Activated CD8-positive, alpha-beta memory T cell treated with anti-CD3 and anti-CD28 coated beads for 1 hour (primary cell): Measurements from ENCODE around the gene IL4.

ENCODE experiments used
- DNase-seq, 2 donors: peaks; one replicate each; pipeline ENCODE4 v3.0.0-alpha.2; 2020; ENCODE audit warnings: low read depth in 1 of 2; ENCODE audit errors: extremely low read depth in 1 of 2

IL4 gene

DNA sequence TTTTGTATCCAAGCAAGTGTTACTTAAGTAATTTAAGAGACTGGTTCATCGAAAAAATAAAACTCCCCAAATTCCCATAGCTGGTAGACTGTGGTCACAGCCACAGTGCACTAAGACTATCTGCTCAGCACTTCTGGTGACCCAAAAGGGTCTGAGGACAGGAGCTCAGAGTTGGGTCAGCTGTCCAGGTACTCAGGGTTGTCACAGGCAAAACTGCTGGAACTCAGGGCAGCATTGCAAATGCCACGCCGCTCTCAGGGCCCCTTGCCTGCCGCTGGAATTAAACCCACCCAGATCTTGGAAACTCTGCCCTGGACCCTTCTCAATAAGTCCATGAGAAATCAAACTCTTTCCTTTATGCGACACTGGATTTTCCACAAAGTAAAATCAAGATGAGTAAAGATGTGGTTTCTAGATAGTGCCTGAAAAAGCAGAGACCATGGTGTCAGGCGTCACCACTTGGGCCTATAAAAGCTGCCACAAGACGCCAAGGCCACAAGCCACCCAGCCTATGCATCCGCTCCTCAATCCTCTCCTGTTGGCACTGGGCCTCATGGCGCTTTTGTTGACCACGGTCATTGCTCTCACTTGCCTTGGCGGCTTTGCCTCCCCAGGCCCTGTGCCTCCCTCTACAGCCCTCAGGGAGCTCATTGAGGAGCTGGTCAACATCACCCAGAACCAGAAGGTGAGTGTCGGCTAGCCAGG, 16.0 kb upstream of the IL4 start, which contains the start of gene IL13:
TSS of gene IL13 (plus strand) at position 498 of the 705 bp plus-strand sequence. CDS start at position 512, 14 bp downstream.
- DNase-seq = no peak

DNA sequence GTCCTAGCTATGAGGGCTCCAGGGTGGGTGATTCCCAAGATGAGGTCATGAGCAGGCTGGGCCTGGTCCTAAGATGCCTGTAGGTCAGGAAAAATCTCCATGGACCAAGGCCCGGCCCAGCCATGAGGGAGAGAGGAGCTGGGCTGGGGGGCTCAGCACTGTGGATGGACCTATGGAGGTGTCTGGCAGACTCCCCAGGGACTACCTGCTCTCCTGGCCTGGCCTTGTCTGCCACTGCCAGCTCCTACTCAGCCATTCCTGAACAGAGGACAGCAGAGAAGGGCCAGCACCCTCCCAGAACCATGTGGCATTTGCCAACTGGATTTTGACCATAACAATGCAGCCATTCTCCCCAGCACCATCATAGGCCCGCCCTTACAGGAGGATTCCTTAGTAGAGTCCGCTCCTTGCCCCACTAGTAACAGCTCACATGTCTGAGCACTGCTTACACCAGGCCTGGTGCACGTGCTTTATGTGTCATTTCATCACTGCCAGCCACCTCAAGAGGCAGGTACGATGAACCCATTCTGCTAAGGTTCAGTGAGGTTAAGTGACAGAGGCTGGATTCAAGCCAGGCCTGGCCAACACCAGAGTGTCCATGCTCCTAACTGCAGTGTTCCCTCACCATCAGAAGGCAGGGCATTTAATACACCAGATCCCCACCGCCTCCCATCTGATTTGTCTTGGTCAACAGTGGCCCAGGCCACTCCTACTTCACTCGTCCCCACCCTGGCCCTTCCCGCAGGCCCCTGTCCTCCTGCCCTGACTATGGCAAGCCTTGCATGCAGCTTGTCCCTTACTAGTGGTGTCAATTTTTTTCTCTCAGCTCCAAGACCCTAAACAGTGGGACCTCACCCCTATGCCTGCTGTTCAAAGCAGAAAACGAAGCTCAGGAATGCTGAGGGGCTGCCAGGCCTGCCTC, 15.1 kb upstream of the IL4 start:
- no peak for DNase-seq

DNA sequence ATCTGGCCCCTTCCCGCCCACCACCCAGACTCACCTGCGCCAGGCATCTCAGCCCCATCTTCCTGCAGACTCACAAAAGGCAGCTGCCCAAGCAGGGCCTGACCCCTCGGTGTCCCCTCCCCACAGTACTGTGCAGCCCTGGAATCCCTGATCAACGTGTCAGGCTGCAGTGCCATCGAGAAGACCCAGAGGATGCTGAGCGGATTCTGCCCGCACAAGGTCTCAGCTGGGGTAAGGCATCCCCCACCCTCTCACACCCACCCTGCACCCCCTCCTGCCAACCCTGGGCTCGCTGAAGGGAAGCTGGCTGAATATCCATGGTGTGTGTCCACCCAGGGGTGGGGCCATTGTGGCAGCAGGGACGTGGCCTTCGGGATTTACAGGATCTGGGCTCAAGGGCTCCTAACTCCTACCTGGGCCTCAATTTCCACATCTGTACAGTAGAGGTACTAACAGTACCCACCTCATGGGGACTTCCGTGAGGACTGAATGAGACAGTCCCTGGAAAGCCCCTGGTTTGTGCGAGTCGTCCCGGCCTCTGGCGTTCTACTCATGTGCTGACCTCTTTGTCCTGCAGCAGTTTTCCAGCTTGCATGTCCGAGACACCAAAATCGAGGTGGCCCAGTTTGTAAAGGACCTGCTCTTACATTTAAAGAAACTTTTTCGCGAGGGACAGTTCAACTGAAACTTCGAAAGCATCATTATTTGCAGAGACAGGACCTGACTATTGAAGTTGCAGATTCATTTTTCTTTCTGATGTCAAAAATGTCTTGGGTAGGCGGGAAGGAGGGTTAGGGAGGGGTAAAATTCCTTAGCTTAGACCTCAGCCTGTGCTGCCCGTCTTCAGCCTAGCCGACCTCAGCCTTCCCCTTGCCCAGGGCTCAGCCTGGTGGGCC, 13.9 kb upstream of the IL4 start:
- DNase-seq = no peak

DNA sequence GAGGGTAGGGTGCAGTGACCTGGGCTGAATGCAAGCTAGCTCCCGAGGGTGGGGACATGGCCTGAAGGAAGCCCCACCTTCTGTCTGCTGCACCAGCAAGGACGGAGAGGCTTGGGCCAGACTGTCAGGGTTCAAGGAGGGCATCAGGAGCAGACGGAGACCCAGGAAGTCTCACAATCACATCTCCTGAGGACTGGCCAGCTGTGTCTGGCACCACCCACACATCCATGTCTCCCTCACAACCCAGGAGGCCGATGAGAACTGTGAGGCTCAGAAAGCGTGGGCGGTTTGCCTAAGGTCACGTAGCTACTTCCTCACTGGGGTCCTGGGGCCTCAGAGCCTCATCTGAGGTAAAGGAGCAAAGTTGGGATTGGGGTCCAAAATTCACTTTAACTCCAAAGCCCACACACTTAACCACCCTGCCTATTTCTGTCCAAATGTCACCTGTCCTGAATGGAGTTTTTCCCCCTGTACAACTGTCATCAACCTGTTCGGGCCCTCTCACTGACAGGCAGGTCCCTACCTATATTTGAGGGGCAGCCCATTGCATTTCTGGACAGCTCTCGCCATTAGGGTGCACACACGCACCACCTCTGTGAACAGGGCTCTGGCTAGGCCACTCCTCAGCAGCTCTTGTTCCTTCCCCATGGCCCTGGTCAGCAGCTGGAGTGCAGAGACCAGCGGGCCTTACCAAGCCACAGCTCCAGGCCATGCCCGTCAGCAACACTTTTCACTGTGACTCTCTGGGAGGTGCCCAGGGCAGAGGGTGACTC, 12.4 kb upstream of the IL4 start:
- DNase-seq = no peak

DNA sequence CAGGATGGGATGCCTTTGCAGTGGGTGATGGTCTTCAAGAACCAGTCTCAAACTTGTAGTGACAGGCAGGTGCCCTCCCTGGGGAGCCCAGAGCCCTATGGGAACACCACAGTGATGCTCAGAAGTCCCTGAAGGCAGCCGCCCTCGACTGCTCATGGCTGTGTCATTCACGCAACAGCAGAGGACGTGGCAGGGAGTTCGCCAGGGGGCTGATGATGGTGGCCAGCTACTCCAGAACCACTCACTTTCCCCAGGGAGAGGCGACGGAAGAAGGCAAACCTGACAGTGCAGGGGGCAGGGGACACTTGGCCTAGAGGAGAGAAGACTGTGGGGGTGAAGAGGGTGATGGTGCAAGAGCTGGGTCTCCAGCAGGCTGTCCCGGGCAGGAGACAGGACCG, 11.8 kb upstream of the IL4 start:
- DNase-seq = no peak

DNA sequence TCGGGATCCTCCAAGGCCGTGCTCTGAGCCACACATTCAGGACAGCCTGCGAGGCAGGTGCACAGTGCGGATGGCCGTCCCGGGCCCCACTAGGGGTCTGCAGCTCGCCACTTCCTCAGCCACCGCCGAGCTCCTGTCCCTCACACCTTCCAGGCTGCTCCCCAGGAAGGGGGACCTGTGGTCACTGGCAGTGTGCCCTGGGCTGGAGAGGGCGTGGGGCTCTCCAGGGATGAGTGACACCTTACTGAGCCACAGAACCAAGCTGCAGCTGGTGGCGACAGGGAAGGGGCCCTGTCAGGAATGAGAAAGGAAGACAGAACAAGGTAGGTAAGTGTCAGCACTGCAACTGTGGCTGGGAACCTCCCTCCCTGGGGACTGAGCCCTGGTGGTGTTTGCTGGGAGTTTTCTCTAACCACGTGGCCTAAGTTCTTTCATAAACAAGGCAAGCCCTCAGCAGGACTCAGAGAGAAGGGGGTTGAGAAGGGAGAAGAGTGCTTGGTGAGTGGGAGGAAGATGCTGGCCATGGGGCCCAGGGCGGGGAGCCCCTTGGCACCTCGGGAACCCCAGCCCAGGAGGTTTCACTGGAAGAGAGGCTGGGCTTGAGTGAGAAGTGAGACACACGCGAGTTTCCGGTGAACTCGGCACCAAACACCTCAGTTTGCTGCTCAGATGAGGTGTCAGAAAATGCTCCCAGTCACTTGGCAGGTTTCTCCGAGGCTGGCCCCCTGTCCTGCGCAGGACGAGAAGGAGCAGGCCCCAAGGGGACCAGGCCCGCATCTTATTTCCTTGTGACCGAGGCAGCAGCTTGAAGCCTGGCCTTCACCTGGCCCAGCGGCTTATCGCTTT, 10.6 kb upstream of the IL4 start:
- no peak for DNase-seq

DNA sequence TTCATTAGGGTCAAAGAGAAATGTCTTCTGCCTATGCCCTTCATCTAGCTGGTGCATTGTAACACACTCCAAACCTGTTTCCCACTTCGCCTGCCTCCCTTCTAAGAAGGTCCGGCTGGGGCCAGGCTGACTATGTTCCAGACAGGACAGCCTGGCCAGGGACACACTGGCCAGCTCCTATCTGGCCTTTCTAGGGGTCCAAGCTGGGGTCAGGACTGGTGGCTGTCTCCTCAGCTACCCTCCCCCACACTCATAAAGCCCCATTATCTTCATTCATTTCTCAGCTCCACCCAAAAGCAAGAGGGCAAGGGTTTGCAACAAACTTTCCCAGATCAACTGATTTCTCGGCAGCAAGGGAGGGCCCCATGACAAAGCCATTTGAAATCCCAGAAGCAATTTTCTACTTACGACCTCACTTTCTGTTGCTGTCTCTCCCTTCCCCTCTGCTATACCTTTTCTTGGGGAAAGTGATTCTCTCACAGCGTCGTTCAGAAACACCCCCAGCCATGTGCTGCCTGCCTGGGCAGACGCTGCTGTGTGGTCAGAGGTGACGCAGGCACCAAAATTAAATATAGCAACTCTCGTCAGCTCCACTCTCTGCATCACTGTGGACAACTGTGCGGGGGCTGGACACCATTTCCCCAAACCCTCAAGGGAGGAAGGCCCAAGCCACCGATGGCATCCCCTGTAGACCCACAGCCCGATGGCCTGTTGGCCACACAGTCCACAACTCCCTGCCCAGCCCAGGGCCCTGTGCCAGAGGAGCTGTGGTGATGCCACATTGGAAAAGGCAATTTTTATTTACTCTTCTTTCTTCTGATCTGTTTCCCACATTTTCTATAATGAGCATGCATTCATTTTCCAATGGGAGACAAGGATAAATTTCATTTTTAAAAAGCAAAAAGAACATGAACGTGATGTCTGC, 9.8 kb upstream of the IL4 start:
- no peak for DNase-seq

DNA sequence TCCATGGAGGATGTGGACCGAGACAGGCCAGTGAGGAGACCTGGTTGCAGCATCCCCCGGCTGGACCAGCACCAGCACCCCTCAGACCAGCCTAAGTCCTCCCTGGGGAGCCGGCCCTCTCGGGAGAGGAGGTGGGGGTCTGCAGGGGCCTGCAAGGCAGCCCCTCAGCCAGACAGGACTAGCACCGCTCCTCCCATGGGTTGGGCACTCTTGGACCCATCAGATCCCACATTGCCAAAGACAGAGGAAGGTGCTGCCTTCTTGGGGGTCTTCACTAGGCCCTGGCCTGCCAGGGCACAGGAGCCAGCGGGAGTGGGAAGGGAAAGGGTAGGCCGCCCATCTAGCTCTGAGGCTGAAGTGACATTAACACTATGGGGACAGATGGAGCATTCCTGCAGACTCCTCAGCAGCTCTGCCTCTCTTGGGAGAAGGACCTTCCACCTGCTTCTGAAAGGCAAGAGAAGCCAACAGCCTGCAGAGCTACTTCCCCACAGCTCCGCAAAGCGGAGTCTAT, 9.0 kb upstream of the IL4 start:
- no peak for DNase-seq

DNA sequence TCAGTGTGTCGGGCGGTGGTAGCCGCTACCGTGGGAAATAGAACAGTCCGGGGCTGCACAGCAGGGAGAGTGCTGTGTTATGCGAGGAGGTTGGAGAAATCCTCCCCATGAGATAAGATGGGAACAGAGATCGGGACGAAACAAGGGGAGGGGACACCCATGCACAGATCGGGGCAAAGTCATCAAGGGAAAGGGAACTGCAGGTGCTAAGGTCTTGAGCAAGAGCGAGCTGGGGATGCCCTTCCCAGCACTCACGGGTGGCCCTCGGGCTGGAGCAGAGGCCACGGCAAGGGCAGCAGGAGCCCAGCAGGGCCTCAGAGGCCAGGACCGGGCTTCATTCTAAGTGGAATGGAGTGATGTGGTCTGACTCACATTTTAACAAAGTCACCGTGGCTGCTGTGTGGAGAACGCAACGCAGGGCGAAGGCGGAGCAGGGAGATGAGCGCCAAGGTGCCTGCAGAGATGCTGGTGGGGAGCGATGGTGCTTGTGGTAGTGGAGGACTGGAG, 8.2 kb upstream of the IL4 start:
- DNase-seq = no peak

DNA sequence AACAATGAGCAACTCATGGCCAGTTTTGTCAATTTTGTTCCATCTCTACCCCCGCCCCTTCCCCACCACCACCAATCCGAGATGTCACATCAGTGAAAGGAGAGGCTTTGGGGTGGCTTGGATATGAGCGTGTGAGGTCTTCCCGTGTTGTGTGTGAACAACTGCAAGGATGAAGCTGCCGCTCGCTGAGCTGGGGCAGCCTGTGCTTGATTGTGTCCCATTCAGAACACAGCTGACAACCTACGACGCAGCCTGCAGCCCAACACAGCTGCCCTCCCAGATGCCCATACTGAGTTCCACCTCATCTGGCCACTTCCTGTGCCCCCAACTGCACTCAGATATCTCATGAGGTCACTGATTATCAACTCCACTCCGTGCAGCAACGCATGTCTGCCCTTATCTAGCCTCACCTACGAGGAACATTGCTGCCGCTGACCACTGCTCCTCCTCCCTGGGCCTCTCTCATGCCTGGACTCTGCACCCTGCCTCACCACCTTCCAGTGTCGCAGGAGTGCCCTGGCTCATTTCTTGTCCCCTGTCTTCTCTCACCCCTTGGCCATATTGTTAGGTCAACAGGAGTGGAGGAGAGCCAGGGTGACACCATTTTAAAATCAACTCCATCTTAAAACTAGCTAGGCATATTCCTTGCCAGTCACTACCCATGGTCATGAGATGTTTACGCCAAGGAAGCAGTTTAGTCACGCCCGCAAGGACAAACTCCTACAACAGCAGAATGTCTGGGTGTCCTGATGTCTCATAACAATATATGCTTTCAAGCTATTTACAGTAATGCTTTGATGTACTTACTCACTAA, 7.3 kb upstream of the IL4 start:
- no peak for DNase-seq

DNA sequence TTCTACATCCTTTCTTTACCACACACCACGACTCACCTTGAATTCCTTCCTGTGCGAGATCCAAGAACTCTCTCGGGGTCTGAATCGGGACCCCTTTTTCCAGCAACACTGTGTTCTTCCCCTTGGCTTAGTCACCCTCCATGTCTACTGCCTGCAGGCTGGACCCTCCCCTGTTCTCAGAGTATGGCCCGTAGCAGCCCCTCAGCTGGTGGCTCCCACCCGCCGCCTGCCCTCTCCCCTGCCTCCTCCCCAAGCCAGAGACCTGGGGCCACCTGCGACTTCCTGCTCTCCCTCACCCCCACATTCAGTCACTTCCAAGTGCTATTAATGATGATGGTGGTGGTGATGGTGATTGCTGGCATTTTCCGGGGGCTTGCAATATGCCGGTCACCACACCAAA, 6.5 kb upstream of the IL4 start:
- DNase-seq = no peak

DNA sequence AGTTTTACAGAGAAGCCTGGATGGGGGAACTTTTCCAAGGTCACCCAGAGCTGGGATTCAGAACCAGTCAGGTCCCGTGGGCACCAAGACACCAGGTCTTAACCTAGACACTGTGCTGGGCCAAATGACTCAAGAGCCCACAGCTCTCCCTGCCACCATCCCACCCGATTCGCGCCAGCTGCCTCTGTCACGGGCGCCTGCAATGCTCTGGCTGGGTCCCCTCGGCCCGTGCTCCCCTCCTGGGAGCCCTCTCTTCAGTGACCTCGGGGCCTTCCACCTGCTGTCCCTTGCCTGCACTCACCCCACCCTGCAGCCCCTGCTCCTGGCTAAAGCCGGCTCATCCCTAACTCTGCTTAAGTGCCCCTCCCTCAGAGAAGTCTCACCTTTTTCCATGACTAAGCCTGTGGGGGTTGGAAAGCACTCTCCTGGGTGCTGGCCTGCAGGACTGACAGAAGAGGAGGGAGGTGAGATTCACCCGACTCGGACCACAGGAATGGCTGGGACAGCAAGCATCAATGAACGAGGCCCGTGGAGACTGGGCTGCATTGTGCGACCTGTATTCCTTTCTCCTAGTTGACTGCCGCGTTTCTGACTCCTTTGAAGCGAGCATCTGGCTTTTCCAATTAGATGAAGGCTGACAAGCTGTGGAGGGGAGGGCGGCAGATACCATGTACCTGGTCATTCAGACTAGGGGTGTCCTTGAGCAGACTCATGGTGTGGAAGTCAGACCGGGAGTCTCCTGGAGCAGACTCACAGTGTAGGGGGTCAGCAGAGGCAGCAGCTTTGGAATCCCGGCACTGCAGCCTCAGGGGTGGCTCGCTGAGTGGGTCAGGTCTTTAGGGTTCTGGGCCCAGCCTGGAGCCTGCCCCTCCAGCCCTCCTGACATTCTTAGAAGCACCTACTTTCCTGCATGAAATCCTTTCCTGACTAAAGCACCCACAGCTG, 5.8 kb upstream of the IL4 start:
- no peak for DNase-seq

DNA sequence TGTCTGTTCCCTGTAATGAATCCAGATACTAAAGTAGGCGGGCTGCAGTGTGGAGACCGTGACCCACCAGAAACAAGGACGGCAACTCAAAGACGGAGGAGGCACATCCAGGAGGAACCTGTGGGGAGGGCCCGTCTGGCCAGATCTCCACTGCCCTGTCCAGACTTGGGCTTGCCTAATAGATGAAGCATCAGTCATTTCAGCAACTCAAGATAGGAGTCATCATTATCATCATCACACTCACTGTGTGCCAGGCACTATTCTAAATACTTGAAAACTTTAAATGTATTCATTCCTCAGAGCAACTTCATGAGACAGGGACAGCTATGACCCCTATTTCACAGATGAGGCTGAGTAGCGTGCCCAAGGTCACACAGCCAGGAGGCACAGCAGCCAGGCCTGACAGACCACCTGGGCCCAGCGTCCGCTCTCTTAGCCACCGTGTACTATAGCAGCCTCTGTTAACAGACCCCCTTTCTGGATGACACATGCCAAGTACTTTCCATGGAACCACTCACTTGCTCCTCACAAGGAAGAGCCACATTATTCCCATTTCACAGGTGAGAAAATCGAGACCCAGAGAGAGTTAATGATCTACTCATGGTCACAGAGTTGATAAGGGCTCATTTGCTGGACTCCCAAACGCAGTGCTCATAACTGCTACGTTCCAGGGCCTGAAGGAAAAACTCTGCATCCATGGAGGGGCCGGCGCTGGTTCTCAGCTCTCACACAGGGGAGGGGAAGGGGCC, 4.9 kb upstream of the IL4 start:
- no peak for DNase-seq

DNA sequence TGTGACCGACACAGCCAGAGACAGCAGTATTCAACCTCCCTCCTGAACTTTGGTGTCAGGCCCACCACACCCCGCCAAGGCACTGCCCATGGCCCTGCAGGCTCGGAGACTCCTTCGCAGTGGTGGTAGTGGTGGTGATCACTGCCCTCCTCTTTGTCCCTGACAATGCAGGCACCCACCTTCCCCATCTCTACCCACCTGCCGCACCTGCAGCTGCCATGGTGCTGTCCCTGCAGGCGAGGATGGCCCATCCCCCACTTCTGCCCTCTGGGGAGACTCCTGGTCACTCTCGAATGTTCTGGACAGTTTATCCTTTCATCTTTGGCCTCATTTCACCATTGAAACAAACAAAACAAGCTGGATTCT, 4.4 kb upstream of the IL4 start:
- DNase-seq = no peak
